ENCODE data around the gene DBF4. TPM values are rescaled to one million over a fixed set of nuclear protein-coding genes. Genes with fewer than 3 reads are reported as not detected.

DBF4 gene
- total and polyA plus RNA-seq, 10 of the 15 experiments (the other 5 are each of a cell fraction or from before 2014, with no cell fraction given) = 29.3 to 89.8 (median 62.4) TPM

DNA sequence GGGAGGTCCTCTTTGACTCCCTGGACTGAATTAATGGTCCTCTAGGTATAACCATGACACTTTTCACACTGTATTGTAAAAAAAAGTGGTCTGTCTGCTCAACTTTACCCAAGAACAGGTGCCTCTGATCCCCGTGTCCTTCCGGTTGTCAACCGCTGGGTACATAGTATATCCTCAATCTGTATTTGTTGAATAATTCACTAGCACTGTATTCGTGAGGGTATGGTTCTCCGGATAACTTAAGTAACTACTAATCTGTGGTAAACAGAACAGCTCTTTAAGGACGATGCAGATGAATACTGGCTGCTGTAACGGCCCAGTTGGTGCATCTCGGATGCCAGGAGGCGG is 57.3 kb downstream of the DBF4 start:
- intact Hi-C loops (cut with micrococcal nuclease; ENCODE audit: unreplicated experiment) = no loop called here
- peak overlapping the region; percentile 60 for H3K27ac ChIP-seq (ENCODE audit: control insufficient read depth, insufficient read depth)
- POLR2A ChIA-PET = interaction anchor here (0.7 to 4.0 kb wide), 12 partner anchors 8 to 236 kb away, joined by 3 to 20 read pairs (median 6); partner anchors contain the start of genes DBF4 and SLC25A40

More for the DNA sequence above, 57.3 kb downstream of the DBF4 start:
- peaks cover 20% of the 10 kb centered on the region for H3K79me2 ChIP-seq (ENCODE audit: control insufficient read depth, insufficient read depth, low read length)
- in situ Hi-C loops (cut with MboI) = no loop called here
- 0 out of 2 replicates have a peak, but pooled peaks have one; percentile 43 for TF ChIP-seq ZSCAN29 (IDR thresholded peaks at IDR 0.05)
- TF ChIP-seq RAD51 (IDR thresholded peaks at IDR 0.05) = peak; percentile 50; the same call in 1 of the 2 replicates
- TF ChIP-seq SMC3 (IDR thresholded peaks at IDR 0.05; ENCODE audit: borderline replicate concordance, low read length) = no peak
- TF ChIP-seq IKZF2 (IDR thresholded peaks at IDR 0.05) = peak in 1 of 2 experiments; percentile 34; a peak in 1 of 4 replicates
- TF ChIP-seq, protein P1, sequence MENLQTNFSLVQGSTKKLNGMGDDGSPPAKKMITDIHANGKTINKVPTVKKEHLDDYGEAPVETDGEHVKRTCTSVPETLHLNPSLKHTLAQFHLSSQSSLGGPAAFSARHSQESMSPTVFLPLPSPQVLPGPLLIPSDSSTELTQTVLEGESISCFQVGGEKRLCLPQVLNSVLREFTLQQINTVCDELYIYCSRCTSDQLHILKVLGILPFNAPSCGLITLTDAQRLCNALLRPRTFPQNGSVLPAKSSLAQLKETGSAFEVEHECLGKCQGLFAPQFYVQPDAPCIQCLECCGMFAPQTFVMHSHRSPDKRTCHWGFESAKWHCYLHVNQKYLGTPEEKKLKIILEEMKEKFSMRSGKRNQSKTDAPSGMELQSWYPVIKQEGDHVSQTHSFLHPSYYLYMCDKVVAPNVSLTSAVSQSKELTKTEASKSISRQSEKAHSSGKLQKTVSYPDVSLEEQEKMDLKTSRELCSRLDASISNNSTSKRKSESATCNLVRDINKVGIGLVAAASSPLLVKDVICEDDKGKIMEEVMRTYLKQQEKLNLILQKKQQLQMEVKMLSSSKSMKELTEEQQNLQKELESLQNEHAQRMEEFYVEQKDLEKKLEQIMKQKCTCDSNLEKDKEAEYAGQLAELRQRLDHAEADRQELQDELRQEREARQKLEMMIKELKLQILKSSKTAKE (IDR thresholded peaks at IDR 0.05; ENCODE audit: low read depth, poor library complexity, severe bottlenecking) = peak; percentile 28
- TF ChIP-seq ZBTB40 (IDR thresholded peaks at IDR 0.05; ENCODE audit: borderline replicate concordance) = peak; percentile 29; the same call in 1 of the 2 replicates
- TF ChIP-seq MYB (IDR thresholded peaks at IDR 0.05; ENCODE audit: borderline replicate concordance, low read depth, low read length) = no peak
- peak overlapping the region; percentile 8; the same call in 1 of the 2 replicates for H3K9ac ChIP-seq (ENCODE audit: control insufficient read depth, insufficient read depth, low read length)
- SMC1A ChIA-PET (ENCODE audit: uncharacterized antibody, unreplicated experiment) = interaction anchor here (0.6 to 3.9 kb wide), 17 partner anchors 7 to 272 kb away, joined by 3 to 29 read pairs (median 4); no protein-coding TSS in a partner anchor
- DNase-seq (ENCODE audit: low read depth, low spot score) (no peak), ATAC-seq (no peak; the same call in 2 of the 3 replicates), FAIRE-seq (no peak)
- no peaks in the 10 kb centered on the region for H3K9me3 ChIP-seq (replicated peaks; ENCODE audit: control insufficient read depth, insufficient read depth, low read length)
- H3K4me2 ChIP-seq (ENCODE audit: control insufficient read depth, insufficient read depth) = peak overlapping the region; percentile 84
- H3K4me3 ChIP-seq = peak overlapping the region; percentile 71; the same call in 1 of the 2 replicates
- H3K27me3 ChIP-seq (replicated peaks in 1 of 2; ENCODE audit: control insufficient read depth in 2 of 2, insufficient read depth in 2 of 2, low read length in 1 of 2) = no peaks in the 10 kb centered on the region
- no peaks in the 10 kb centered on the region for H3K36me3 ChIP-seq (ENCODE audit: control insufficient read depth in 2 of 2, insufficient read depth in 2 of 2, low read length in 1 of 2)
- WGBS (ENCODE audit: insufficient coverage, insufficient replicate concordance, low lambda C conversion rate, missing lambda C conversion rate) = 2% methylated on average over 9 of the region's 9 CpGs
- H4K20me1 ChIP-seq (ENCODE audit: control insufficient read depth, insufficient read depth) = no peaks in the 10 kb centered on the region
- RAD21 ChIA-PET (ENCODE audit: unreplicated experiment) = interaction anchor here (0.6 to 5.2 kb wide), 29 partner anchors 8 to 287 kb away, joined by 3 to 49 read pairs (median 4); partner anchors contain the start of genes DBF4 and SLC25A40
- H2AFZ ChIP-seq (ENCODE audit: control insufficient read depth, low read depth, low read length) = peak overlapping the region; percentile 98
- CTCF ChIA-PET = interaction anchor here (0.6 to 2.4 kb wide), 9 partner anchors 9 to 236 kb away, joined by 3 to 15 read pairs (median 6); no protein-coding TSS in a partner anchor
- TSS peak; percentile 91 for BruUV-seq (replicated peaks)
- no peaks in the 10 kb centered on the region; the same call in 1 of the 2 replicates for H3K4me1 ChIP-seq (ENCODE audit: control insufficient read depth, insufficient read depth, low read length)

All from GM12878 (cell line).